K562 (cell line): ENCODE results near the gene MBOAT1. TPM values are rescaled to one million over a fixed set of nuclear protein-coding genes. Genes with fewer than 3 reads are reported as not detected.

Experiments
- ATAC-seq: fragments of 200-7000 bp; cut with Tn5 transposase; 3 replicates; pipeline ENCODE4 v1.9.1; 2020; ENCODE audit warnings: moderate library complexity
- BruUV-seq: library from RNA; stranded (reverse); fragments of 400-500 nt; replicated peaks from 2 replicates; lab custom pipeline; 2021; lab: Mats Ljungman, UMichigan
- CTCF ChIA-PET: fragments of 300-600 bp; formaldehyde crosslinking; extraction: SDS; loops from one replicate; lab custom pipeline; 2021; ENCODE audit warnings: low intra/inter-chr PET ratio; lab: Yijun Ruan, JAX
- POLR2A ChIA-PET: fragments of 300-600, 350-650 bp; sonication (Branson Sonifier 250); formaldehyde crosslinking; extraction: SDS; loops from one replicate; lab custom pipeline; 2021; ENCODE audit warnings: antibody characterized with exemption, inconsistent platforms; lab: Yijun Ruan, JAX
- DNase-seq, 4 experiments: peaks; one replicate each; pipeline versions ENCODE4 v3.0.0 to v3.0.0-alpha.2; 2011 to 2018; ENCODE audit warnings: low spot score in 3 of 4, mixed read lengths in 3 of 4; ENCODE audit errors: extremely low read depth in 1 of 4
- FAIRE-seq: peaks from 2 replicates; lab custom pipeline; 2011; peaks lifted over from hg19 to GRCh38; lab: Jason Lieb, UNC
- H2AFZ ChIP-seq: 2 replicates; pipeline ENCODE4 v1.6.0; 2011; ENCODE audit warnings: low read depth, low read length, control low read depth, inconsistent platforms
- H3K27ac ChIP-seq: fragments of 200-600 bp; 3 replicates; pipeline ENCODE4 v1.8.0; 2011; ENCODE audit warnings: low read depth, mild to moderate bottlenecking, control low read depth, inconsistent platforms, low read length, moderate library complexity, mixed read lengths; ENCODE audit errors: extremely low read depth
- H3K27me3 ChIP-seq, 2 experiments: fragments of 300-600 bp in 1 of 2; 2 replicates in 1 of 2; 3 replicates in 1 of 2; pipeline versions ENCODE4 v1.6.0 to v1.8.0; 2011; ENCODE audit warnings: inconsistent platforms in 2 of 2, low read length in 2 of 2, mild to moderate bottlenecking in 1 of 2, mixed read lengths in 1 of 2, moderate library complexity in 1 of 2; ENCODE audit not compliant: control insufficient read depth in 2 of 2, insufficient read depth in 2 of 2
- H3K36me3 ChIP-seq: fragments of 300-600 bp; 3 replicates; pipeline ENCODE4 v1.8.0; 2011; ENCODE audit warnings: mild to moderate bottlenecking, low read length, inconsistent platforms; ENCODE audit not compliant: control insufficient read depth, insufficient read depth
- H3K4me1 ChIP-seq, 2 experiments: fragments of 200-600 bp in 1 of 2; replicated peaks in 1 of 2; 2 replicates in 1 of 2; 3 replicates in 1 of 2; pipeline versions ENCODE4 v1.5.1 to v1.8.0; 2011; ENCODE audit warnings: inconsistent platforms in 2 of 2, low read length in 2 of 2, mild to moderate bottlenecking in 1 of 2, mixed read lengths in 1 of 2, moderate library complexity in 1 of 2; ENCODE audit not compliant: control insufficient read depth in 2 of 2, insufficient read depth in 2 of 2
- H3K4me2 ChIP-seq: 2 replicates; pipeline ENCODE4 v1.6.1; 2011; ENCODE audit warnings: low read length, control low read depth, inconsistent platforms, mixed read lengths; ENCODE audit not compliant: insufficient read depth
- H3K4me3 ChIP-seq: fragments of 200-600 bp; sonication (generic), shearing (Covaris generic); 2 replicates; pipeline ENCODE4 v1.5.1; 2016; ENCODE audit warnings: control low read depth, inconsistent platforms
- H3K79me2 ChIP-seq: fragments of 200-600 bp; 3 replicates; pipeline ENCODE4 v1.8.0; 2011; ENCODE audit warnings: low read length, inconsistent platforms; ENCODE audit not compliant: control insufficient read depth, insufficient read depth
- H3K9ac ChIP-seq, 2 experiments: 2 replicates each; pipeline versions ENCODE4 v1.6.0 to v1.6.1; 2011; ENCODE audit warnings: low read depth in 2 of 2, low read length in 2 of 2, control low read depth in 1 of 2, inconsistent platforms in 1 of 2, mild to moderate bottlenecking in 1 of 2, mixed read lengths in 1 of 2; ENCODE audit not compliant: insufficient read depth in 1 of 2
- H3K9me1 ChIP-seq: one replicate; pipeline ENCODE4 v1.6.0; 2011; ENCODE audit warnings: inconsistent platforms, mild to moderate bottlenecking, low read length, moderate library complexity; ENCODE audit not compliant: control insufficient read depth, insufficient read depth
- H3K9me3 ChIP-seq: replicated peaks from 2 replicates; pipeline ENCODE4 v1.5.1; 2011; ENCODE audit warnings: low read depth, low read length, inconsistent platforms; ENCODE audit not compliant: control insufficient read depth, insufficient read depth
- H4K20me1 ChIP-seq: replicated peaks from 2 replicates; pipeline ENCODE4 v1.6.1; 2011; ENCODE audit warnings: low read length, inconsistent platforms, mixed read lengths; ENCODE audit not compliant: control insufficient read depth, insufficient read depth
- E2F8 ChIP-seq: fragments of 450-650 bp; IDR thresholded peaks from 2 replicates; pipeline ENCODE4 v1.7.1; 2018; ENCODE audit warnings: mild to moderate bottlenecking, low read depth; ENCODE audit not compliant: partially characterized antibody
- HNRNPL ChIP-seq: fragments of 200-400 bp; formaldehyde crosslinking; IDR thresholded peaks from 2 replicates; pipeline ENCODE4 v1.6.1; 2017; ENCODE audit warnings: low read depth, mild to moderate bottlenecking, low read length
- JUND ChIP-seq, 2 experiments: IDR thresholded peaks; 2 replicates in 1 of 2; 3 replicates in 1 of 2; pipeline ENCODE4 v1.6.1; 2011; ENCODE audit warnings: borderline replicate concordance in 2 of 2, low read depth in 2 of 2, low read length in 2 of 2, improper control_type of control experiment in 1 of 2, missing biosample characterization in 1 of 2, missing genetic modification characterization in 1 of 2, missing genetic modification reagents in 1 of 2
- MITF ChIP-seq: IDR thresholded peaks from 2 replicates; pipeline ENCODE4 v1.6.1; 2014; ENCODE audit warnings: antibody characterized with exemption
- PATZ1 ChIP-seq: fragments of 250-450 bp; sonication (Bioruptor Pico); IDR thresholded peaks from 2 replicates; pipeline ENCODE4 v1.5.0; 2020; ENCODE audit warnings: mild to moderate bottlenecking, borderline replicate concordance
- PBX2 ChIP-seq, 2 experiments: IDR thresholded peaks in 1 of 2; conservative IDR thresholded peaks in 1 of 2; 2 replicates each; pipeline ENCODE4 v1.6.1; 2016; ENCODE audit warnings: low read depth in 2 of 2, mild to moderate bottlenecking in 1 of 2, missing compliant biosample characterization in 1 of 2, missing genetic modification characterization in 1 of 2, moderate library complexity in 1 of 2
- PHF21A ChIP-seq: fragments of 450-650 bp; IDR thresholded peaks from 2 replicates; pipeline ENCODE4 v1.6.1; 2017; ENCODE audit warnings: low read depth, borderline replicate concordance
- SAP30 ChIP-seq: fragments of 200-600 bp; sonication (generic); IDR thresholded peaks from 2 replicates; pipeline ENCODE4 v1.6.1; 2012; ENCODE audit warnings: borderline replicate concordance, low read depth, mild to moderate bottlenecking, moderate library complexity, low read length, control low read depth, inconsistent platforms; ENCODE audit not compliant: insufficient read depth, poor library complexity, severe bottlenecking
- WHSC1 ChIP-seq: IDR thresholded peaks from one replicate; pipeline ENCODE4 v1.6.1; 2012; ENCODE audit warnings: low read length, control low read depth, inconsistent platforms
- WGBS: fragments of 100-300 bp; shearing (Covaris generic); methylation state at CpG from one replicate; pipeline ENCODE4 v1.1.6; 2016; ENCODE audit warnings: low coverage, mixed read lengths; ENCODE audit not compliant: insufficient coverage; ENCODE audit errors: missing lambda C conversion rate; 5-methylcytosine and 5-hydroxymethylcytosine counted together
- in situ Hi-C: fragments of 300-500 bp; cut with MboI; formaldehyde crosslinking; loops from 4 replicates; pipeline ENCODE4 v1.15.0; 2018; ENCODE audit warnings: inconsistent platforms, mixed read lengths
- intact Hi-C: fragments of 100-400 bp; cut with micrococcal nuclease; formaldehyde crosslinking; loops from 2 replicates; pipeline ENCODE4 v1.14.2; 2022
- polyA plus RNA-seq, 8 experiments: library from polyadenylated mRNA; depleted of rRNA in 4 of 8; stranded (reverse) in 5 of 8; unstranded in 3 of 8; fragments of >200 nt; fragmentation: Nextera tagmentation in 2 of 8; fragmentation: Illumina TruSeq in 1 of 8; extraction: Ambion mirVana in 2 of 8; extraction: Trizol in 1 of 8; gene quantifications; 2 replicates each; pipeline versions ENCODE4 v1.2.1 to v1.2.3, GENCODE V29; 2011 to 2014; ENCODE audit warnings: inconsistent platforms in 1 of 8, missing spikeins in 1 of 8
- total RNA-seq, 7 experiments: library from RNA; depleted of rRNA in 6 of 7; stranded (reverse); fragments of >200 nt in 6 of 7; fragmentation: Illumina TruSeq in 2 of 7; extraction: Trizol in 2 of 7; gene quantifications; 2 replicates each; pipeline versions ENCODE4 v1.2.1 to v1.2.3, GENCODE V29; 2011 to 2021; ENCODE audit warnings: low replicate concordance in 1 of 7

The MBOAT1 gene
- total and polyA plus RNA-seq, 9 of the 15 experiments (the other 6 are each of a cell fraction or from before 2014, with no cell fraction given), result 0.13 to 16.5 (median 10.3) TPM

GRCh38 chr6:20242397-20242796 is 30.1 kb upstream of the MBOAT1 start (continued):
- TF ChIP-seq E2F8, result no peak
- no peak for TF ChIP-seq HNRNPL
- no peak for TF ChIP-seq MITF

- Histone ChIP-seq H3K9ac (no peak overlapping the region), H3K36me3 (no peaks in the 10 kb centered on the region), H3K79me2 (no peaks in the 10 kb centered on the region), H2AFZ (no peak overlapping the region), H3K9me3 (no peaks in the 10 kb centered on the region; the same call in 1 of the 2 replicates), H4K20me1 (no peaks in the 10 kb centered on the region), H3K27ac (no peak overlapping the region), H3K4me3 (no peak overlapping the region), H3K27me3 (no peaks in the 10 kb centered on the region), H3K4me1 (peaks cover 9 to 15% of the 10 kb centered on the region in 2 experiments; a peak in 3 of 5 replicates), H3K4me2 (no peak overlapping the region), H3K9me1 (no peaks in the 10 kb centered on the region)
- no peak for DNase-seq
- intact Hi-C loops (no loop called here), in situ Hi-C loops (no loop called here)
- POLR2A ChIA-PET, result no interaction called here
- WGBS, result 86% methylated on average over 2 of the region's 2 CpGs
- no TSS peak for BruUV-seq
- ATAC-seq, result no peak
- no peak for FAIRE-seq
- CTCF ChIA-PET, result no interaction called here
- TF ChIP-seq JUND (IDR thresholded peaks at IDR 0.05; ENCODE audit: borderline replicate concordance, low read depth, low read length), result no peak
- TF ChIP-seq JUND (tag; IDR thresholded peaks at IDR 0.05; ENCODE audit: borderline replicate concordance, low read depth, low read length), result no peak
- no peak for TF ChIP-seq SAP30
- TF ChIP-seq PHF21A, result no peak
- TF ChIP-seq WHSC1, result no peak
- no peak for TF ChIP-seq PBX2 (CRISPR knock-in tag; IDR thresholded peaks at IDR 0.05; ENCODE audit: low read depth)
- TF ChIP-seq PBX2 (tag; conservative IDR thresholded peaks at IDR 0.05; ENCODE audit: low read depth), result no peak
- TF ChIP-seq PATZ1 (CRISPR knock-in tag), result no peak
Observed at GRCh38 chr6:20241102-20241501, 28.8 kb upstream of the MBOAT1 start.
